Measurements from ENCODE around the gene NUDCD3.

- TF ChIP-seq POLR2AphosphoS5 (IDR thresholded peaks at IDR 0.05; ENCODE audit: borderline replicate concordance, low read depth, low read length) (no peak), EZH2 (IDR thresholded peaks at IDR 0.05) (no peak)
These were observed 142.8 kb downstream of the NUDCD3 start for GRCh38 chr7:44347546-44348114.
